ENCODE results near the gene ARFGAP1.
"Not testable (repeated sequence)": the region's sequence is repeated elsewhere in the genome, so short reads cannot be mapped to it uniquely, and the experiment has no call there.

Gene ARFGAP1

DNA sequence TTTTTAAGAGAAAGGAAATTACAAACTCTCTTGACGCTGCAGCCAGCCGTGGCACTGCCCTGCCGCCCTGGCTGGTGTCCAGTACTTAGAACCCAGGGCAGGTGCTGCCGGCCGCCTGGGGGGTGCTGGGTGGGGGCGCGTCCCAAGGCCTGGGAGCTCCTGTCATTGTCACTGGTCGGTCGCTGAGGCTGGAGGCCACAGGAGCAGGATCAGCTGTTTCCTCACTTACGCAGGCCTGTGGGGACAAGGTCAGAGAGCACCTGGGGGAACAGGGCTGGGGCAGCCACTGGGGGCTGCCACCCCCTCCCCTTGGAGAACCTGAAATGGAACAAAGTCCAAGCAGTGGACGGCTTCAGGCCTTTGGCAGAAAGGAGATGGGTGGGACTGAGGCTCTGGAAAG is 31.3 kb upstream of the ARFGAP1 start:
- no peak for DNase-seq

DNA sequence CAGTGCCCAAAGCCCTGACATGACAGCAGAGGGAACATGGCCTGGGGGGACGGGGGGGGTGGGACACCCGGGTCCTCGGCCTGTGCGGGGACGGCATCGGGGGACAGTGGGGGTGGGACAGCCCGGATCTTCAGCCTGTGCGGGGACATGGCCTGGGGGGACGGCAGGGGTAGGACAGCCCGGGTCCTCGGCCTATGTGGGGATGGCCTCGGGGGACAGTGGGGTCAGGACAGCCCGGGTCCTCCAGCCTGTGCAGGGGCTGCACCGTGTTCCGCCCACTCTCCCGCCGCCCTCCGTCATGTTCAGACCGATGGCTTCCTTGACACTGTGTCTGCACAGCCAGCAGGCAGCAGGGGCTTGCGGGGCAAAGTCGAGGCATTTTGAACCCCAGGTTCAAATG is 29.9 kb upstream of the ARFGAP1 start:
- no peak for DNase-seq

DNA sequence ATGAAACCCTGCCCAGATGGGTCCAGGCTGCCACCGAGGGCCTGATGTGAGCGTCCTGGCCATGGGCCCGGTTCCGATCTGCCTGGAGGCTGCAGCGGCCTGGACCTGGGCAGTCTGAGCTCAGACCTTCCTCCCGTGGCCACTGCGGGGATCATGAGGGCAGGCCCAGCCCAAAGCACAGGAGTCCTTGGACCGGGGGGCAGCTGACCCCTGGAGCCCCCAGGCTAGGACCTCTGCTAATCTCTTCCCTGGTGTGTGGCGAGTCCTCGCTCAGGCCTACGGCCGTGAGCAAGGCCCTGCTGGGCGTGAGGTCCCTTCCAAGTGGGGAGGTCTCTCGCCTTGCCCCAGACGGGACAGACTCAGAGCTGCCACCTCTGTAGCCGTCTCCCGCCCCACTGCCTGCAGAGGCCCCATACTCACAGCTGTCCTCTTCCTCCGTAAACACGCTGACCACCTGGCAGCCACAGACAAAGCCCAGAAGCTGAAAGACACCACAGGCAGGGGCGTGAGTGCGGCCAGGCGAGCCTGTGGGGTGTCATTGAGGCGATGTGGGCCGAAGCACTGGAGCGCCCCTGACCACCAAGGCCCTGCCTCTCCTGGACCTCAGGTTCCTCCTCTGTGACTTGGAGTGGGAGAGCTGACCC is 28.9 kb upstream of the ARFGAP1 start:
- no peak for DNase-seq

DNA sequence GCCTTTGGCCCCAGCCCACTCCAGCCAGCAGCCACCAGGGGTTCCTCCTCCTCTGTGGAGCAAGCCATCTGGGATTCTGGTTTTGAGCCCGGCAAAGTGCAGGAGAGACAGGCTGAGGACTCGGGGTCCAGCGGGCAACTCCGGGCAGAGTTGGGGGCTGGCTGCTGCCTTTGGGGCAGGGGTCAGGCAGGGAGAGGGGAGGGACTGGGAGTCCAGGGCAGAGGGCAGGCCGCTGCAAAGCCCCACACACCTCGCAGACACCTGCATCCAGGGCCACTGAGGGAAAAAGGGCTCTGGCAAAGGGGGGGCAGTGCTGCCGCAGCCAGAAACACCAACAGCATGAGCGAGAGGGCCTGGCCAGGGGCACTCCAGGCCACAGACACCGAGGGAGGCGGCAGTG is 28.1 kb upstream of the ARFGAP1 start:
- no peak for DNase-seq

DNA sequence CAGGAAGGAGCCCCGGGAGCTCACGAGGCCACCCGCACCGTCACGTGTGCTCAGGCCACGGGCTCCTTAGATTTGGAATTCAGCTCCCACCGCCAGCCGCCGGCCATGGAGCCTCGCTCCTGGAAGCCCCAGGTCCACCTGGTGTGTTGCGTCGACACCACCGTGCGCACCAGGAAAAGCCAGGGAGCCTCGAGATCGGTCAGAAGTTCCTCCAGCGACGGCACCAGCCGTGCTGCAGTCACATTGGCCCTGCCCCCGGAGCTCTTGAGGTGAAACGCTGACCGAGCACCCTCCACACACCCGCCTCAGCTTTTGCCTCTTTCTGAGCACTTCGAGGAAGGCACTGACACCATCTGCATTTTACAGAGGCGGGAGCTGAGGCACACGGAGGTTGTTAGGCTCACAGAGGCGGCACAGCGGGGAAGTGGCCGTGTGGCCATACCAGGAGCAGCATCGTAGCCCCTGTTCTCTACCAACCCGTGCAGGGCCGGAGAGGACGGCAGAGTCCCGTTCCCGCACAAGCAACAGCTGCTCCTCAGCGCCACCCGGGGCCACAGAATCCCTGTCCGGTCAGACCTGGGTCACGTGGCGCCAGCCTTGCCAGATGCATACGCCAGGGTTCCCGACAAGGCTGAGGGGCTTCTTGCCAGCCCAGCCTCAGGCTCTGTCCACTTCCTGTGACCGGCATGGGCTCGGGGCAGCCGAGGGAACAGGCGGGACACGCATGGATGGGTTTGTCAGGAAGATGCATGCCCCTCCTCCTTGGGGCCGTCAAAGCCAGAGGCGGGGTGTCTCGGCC is 25.9 kb upstream of the ARFGAP1 start:
- no peak for DNase-seq

DNA sequence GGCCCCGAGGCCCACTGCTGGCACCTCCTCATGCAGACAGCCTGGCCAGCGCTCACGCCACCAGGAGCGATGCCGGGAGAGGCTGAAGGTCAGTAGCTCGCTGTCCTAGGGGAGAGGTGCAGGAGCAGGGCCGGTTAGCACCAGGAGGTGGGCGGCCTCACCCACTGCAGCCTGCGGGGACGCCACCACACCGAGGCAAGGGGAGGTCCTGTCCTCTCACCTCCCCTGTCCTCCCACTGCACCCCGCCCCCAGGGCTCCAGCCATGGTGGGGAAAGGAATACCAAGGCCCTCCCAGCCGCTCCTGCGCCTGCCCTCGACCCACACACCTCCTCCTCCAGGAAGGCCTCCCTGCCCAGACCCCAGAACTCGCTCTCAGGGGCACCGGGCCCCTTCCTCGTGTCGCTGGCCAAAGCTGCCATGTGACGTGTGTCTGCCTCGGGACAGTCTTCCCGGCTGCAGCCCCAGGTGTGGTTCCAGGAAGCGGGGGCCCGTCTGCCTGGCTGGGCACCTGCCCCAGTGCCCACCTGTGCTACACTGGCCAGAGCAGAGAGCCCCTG is 24.9 kb upstream of the ARFGAP1 start:
- DNase-seq, result no peak

DNA sequence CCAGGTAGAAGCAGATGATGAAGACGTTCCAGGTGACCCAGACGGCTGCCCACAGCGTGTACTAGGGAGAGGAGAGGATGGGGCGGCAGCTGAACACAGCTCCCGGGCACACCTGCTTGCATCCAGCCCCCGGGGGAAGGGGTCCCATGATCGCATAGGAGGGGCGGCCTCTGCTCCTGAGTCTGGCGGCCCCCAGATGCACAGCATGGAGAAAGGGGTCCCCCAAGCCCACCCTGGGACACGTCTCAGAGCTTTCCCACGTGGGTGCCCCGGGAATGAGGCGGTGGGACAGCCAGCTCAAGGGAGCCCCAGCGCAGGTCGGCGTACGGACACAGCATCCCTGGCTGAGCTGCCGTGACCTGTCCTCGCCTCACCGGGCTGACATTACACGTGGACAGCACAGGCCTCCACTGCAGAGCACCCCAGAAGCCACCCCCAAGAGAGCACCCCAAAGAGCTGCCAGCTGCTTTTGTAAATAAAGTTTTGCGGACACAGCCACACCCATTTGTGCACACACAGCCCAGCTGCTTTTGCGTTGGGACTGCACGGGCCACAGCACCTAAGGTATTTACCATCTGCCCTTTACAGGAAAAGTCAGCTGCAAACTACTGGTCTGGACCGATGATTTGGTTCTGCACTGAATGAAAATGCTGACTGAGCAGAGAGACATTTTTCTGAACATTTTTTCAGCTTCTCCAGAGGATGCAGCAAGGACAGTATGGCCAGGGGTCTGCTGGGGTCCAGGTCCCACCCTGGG is 23.6 kb upstream of the ARFGAP1 start:
- DNase-seq, result no peak

DNA sequence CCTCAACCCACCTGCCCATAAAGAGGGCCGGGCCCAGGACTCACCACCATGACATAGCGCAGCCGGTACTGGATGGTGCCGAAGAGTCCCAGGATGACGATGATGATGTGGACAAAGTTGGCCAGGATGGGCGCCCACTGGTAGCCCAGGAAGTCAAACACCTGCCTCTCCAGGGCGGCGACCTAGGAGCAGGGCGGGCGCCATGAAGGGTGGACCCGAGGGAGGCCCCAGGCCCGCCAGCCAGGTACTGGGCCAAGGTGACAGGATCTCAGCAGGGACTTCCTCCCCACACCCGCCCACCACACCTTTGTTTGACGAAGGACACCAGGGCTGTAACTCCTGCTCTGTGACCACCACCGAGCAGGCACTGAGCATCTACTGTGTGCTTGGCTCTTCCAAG is 22.7 kb upstream of the ARFGAP1 start:
- no peak for DNase-seq

DNA sequence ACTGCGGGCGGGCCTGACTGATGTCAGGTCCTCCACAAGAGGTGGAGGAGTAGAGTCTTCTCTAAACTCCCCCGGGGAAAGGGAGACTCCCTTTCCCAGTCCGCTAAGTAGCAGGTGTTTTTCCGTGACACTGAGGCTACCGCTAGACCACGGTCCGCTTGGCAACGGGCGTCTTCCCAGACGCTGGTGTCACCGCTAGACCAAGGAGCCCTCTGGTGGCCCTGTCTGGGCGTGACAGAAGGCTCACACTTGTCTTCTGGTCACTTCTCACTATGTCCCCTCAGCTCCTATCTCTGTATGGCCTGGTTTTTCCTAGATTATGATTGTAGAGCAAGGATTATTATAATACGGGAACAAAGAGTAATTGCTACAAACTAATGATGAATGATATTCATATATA is 21.3 kb upstream of the ARFGAP1 start:
- DNase-seq, result not testable (repeated sequence)

DNA sequence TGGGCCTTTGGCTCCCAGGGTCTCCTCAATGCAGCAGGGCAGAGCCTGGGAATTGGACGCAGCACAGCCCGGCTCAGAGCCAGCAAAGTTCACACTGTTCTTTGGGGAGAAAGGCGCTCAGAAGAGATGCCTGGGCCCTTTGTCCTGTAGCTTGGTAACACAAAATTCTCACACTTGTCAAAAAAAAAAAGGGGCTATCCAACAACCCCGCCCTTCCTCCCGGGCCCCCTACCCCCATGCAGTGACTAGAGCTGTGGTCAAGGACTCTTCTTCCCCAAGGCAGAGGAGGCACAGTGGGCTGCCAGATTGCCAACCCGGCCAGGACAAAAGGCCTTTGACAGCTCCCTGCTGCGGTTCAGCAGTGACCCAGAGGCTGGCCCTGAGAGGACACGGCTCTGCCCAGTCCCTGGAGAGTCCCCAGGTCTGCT is 20.3 kb upstream of the ARFGAP1 start:
- DNase-seq, result no peak

DNA sequence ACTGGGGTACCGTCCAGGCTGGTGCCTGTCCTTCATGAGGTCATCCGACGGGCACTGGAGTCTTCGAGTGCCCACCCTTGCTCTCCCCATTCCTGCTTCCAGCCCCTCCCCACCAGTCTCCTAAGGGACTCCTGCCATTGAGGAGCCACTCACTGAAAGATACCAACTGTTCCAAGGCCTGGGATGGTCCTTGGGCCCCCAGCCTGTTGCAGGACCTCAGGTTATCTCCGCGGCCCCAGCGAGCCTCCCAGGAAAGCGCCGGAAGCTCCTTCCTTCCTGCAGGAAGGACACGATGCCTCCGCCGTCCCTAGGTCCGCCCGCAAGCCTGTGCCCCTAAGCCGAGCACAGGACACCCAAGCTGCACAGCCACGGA is 19.6 kb upstream of the ARFGAP1 start:
- DNase-seq, result no peak

DNA sequence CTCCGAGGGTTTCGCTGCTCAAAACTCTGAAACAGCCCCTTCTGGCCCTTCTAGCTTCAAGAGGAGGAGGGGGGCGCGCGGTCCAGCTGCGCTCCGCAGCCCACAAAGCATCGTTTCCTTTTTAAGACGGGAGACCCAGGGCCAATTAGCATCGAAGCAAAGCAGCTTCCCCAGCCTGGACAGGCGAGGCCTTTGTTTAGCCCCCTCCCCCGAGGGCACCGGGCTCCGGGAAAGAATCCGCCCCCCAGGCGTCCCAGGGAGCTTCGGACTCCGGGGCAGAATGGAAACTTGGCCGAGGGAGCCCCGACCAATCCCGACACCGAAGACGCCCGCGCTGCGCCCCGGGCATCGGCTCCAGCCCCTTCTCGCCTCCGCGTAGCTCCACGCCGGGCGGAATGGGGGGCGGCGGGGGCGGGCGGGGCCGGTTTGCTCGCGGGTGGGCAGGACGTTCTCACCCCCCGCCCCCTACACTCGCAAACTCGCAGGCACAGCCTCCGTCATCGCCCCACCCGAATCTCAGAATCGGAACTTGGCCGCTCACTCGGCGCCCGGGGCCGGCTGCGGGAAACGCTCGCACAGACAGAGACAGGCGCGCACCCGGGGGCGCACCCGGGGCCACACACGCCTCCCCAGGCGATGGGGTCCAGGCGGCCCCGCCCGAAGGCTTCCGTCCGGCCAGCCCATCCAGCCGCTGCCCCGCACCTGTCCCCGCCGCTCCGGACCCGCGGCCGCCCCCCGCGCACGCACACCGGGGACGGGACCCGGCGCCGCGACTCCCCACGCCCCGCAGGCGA is 19.0 kb upstream of the ARFGAP1 start:
- no peak for DNase-seq

DNA sequence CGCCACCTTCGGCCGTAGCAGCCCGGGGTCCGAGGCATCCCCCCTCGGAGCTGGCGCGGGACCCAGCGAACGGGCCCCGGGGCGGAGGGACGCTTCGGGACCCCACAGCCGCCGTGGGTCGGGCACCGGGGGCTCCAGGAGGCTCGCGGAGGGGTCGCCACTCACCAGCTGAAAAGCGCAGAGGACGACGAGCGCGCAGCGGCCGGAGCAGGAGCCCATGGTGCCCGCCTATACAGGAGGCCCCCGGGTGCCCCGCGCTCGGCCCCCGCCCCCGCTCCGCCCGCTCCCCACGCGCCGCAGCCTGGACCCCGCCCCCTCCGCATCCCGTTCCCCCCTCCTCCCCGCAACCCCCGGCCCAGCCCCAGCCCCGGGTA is 18.4 kb upstream of the ARFGAP1 start, which contains the start of gene NKAIN4:
Gene NKAIN4 (minus strand): TSS at position 232 of the 374 bp plus-strand sequence. CDS start 13 bp downstream, at position 219.
- no peak for DNase-seq

DNA sequence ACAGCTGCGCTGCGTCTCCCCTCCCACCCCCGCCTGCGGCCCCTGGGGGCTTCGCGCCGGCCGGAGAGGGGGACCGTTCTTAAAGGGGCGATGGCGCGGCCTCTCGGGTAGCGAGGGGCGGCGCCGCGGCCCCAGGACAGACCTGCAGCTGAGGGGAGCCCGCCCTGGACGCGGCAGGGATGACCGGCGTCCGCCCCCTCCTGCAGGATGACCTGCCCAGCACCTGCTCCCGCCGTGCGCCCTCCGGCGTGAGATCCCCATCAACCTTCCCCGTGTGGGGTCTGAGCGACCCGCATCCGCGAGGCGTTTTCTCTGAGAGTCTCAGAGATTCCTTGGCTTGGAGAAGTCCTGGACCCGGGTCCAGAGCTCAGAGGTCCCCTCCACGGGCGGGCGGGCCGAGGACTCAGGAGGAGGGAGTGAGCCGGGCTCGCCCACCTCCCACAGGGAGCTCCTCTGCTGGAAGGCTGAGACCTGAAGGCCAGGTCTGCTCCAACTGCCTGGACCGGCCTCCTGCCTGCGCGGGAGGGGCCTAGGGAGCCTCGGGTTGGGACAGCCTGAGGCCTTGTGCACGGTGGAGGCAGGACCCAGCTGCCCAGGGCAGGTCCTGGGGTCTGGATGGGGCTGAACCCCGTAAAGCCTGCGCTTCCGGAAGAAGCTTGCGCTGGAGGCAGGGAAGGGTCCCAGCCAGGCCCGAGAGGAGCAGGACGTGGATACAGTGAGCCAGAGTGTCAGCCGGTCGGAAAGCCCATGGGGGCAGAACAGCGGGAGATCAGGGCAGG is 17.8 kb upstream of the ARFGAP1 start:
- no peak for DNase-seq

DNA sequence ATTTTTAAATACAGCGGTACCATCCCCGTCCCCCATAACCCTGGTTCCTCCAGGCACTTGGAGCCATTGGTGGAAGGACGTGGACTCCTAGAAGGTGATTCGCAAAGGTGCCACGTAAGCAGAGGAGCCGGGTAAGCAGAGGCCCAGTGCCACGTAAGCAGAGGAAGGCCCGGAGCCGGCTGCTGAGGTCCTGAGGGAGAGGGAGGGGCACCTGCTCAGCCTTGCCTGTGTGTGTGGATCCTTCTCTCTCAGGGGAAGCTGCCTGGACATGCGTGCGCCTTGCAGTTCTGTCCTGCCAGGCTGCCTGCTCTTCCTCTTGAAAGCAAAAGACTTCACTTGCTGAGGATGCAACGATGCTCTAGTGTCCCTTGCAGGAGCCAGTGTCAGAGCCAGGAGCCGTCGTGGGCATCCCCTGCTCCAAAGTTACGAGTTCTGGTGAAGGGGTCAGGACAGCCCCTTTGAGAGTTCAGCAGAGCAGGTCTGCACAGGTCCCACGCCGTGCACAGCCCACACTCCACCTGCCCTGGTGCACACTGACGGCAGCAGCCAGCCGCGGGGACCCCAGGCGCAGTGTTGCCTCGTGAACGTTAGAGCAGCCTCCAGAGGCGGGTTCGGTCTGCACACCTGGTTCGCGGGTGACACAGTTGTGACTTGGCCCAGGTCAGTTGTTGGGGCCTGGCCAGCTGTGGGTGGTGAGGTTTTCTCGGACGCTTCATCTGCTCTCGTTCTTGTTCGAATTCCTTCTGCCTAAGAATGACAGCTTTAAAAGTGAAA is 16.5 kb upstream of the ARFGAP1 start:
- DNase-seq, result no peak

DNA sequence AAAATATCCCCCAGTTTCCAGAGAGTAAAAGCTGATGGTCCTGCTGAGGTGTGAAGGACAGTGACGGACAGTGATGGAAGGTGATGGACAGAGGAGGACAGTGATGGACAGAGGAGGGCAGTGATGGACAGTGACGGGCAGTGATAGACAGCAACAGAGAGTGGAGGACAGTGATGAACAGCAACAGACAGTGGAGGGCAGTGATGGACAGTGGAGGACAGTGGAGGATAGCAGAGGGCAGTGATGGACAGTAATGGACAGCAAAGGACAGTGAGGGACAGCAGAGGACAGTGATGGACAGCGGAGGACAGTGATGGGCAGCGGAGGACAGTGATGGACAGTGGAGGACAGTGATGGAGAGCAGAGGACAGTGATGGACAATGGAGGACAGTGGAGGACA is 15.7 kb upstream of the ARFGAP1 start:
- DNase-seq, result no peak

DNA sequence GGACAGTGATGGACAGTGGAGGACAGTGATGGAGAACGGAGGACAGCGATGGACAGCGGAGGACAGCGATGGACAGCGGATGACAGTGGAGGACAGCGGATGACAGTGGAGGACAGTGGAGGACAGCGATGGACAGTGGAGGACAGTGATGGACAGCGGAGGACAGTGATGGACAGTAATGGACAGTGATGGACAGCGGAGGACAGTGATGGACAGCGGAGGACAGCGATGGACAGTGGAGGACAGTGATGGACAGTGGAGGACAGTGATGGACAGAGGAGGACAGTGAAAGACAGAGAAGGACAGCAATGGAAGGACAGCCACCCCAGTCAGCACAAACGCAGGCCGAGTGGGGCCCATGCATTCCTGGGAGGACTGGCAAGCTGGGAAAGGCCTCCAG is 15.0 kb upstream of the ARFGAP1 start:
- no peak for DNase-seq

DNA sequence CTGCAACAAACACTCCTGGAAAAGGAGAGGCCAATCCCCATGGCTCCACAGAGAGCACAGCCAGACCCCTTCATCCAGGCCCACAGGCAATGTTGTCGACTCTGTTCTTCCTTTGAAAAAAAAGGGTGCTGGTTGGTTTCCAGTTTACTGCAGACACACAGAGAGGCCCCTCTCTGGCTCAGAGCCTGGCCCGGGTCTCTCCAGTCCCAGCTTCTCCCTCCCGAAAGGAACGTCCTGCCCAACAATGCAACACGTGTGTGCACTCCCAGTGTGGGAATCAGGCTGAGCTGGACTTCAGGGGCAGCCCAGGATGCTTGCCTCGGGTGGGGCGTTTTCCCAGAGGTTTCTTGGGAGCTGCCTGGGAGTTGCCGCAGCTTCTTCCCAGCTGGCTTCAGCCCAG is 13.8 kb upstream of the ARFGAP1 start:
- no peak for DNase-seq

DNA sequence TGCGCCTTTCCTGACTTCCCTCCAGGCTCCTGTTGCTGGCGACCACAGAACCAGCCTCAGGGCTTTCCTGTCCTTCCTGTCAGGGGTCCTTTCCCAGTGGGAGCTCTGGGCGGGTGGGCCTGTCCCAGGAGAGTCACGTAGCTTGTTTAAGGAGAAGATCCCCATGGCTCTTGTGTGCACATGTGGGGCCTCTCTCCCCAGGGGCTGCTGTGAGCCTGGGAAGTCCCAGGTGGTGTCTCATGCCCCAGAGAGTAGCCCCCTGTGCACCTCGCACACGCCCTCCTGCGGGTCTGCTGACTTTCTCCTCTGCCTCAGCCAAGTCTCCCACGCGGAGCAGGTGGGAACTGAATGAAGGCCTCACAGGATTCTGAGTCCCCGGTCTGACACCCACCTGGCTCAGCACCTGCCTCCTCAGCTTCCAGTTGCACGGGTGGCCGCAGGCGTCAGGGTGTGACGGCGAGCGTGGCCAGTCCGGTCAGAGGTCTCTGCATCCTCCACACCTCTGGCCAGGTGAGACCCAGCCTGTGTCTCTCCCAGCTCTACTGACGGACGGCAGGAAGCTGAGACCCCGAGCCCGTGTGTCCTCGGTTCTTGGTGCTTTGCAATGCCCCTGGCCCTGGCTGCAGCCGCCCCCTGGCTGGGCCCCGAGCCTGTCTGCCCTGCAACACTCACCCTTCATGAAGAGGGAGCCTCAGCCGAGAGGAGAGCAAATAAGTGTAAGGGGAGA is 12.7 kb upstream of the ARFGAP1 start:
- DNase-seq, result no peak

DNA sequence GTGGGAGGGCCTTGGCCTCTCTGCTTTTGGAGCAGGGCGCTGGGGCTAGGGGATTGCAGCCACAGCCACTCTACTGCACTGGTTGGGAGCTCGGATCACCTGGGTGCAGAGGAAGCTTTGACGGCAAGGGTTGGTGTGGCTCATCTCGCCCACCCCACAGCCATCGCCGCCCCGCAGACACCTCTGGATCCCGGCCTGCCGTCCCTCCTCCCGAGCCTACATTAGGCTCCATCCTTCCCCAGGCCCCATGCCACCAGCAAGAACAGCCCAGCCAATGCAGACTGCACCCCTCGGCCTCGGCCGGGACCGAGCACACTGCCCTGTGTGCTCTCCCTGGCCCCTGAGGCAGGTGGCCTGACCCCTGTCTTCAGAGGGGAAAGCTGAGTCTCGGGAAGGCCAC is 12.1 kb upstream of the ARFGAP1 start:
- DNase-seq, result no peak
